ENCODE measurements around the gene VWA3A. TPM values are rescaled to one million over a fixed set of nuclear protein-coding genes. Genes with fewer than 3 reads are reported as not detected.

Gene VWA3A
- total RNA-seq, 2 experiments from 2014 or later, result not detected

DNA sequence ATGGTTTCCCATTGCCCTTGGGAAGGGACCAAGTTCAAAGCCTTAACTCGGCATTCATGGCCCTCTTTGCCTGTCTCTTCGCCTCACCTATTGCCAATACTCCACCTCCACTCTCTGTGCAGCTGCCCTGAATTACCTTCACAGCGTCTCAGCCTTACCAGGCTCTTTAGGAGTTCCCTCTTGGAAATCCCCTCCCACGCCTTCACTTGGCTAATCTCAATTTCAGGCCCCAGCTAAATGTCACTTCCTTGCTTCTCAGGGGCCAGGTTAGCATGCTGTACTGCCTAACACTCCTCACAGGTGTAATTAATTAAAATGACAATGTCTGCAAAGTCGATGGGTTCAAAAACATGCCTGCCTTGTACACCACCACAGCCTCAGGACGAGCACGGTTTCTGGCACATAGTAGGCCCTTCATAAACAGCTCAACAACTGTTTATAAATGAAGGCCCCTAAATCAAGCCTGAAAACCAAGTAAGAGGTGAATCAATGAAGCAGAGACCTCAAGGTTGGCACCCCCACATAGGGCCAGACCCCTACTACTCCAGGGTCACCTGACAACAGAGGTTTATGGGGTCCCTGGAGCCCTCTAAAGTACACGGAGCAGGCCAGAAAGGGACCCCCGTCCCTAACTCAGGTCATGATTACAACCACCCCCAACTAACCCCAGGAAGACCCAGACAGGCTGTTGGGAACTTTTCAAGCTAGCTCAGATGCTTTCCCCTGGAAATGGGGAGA is 102.5 kb downstream of the VWA3A start:
- H2AFZ ChIP-seq (ENCODE audit: low read length), result no peak overlapping the region
- H3K79me2 ChIP-seq (ENCODE audit: insufficient read depth, low read depth, low read length), result no peaks in the 10 kb centered on the region
- H3K4me2 ChIP-seq (ENCODE audit: low read length), result peak overlapping the region; percentile 92
- no peaks in the 10 kb centered on the region for H3K9me3 ChIP-seq (ENCODE audit: low read length)
- no TSS peak for BruUV-seq (replicated peaks)
- POLR2A ChIA-PET, result interaction anchor here (1.5 kb wide), 1 partner anchor 13 kb away, joined by 5 read pairs; no protein-coding TSS in a partner anchor
- H3K36me3 ChIP-seq (ENCODE audit: insufficient read depth, low read length), result no peaks in the 10 kb centered on the region
- DNase-seq (ENCODE audit: low spot score), result no peak
- H4K20me1 ChIP-seq (ENCODE audit: insufficient read depth, low read length), result no peaks in the 10 kb centered on the region
- CTCF ChIA-PET (ENCODE audit: unreplicated experiment), result no interaction called here
- H3K4me3 ChIP-seq (ENCODE audit: low read depth, low read length, poor library complexity, severe bottlenecking), result peak overlapping the region; percentile 76
- intact Hi-C loops (cut with micrococcal nuclease; ENCODE audit: unreplicated experiment), result loop anchor here (1.0 to 5.0 kb wide), 2 partner anchors 11 to 177 kb away; partner anchors contain the start of genes CDR2 and EEF2K
- H3K27ac ChIP-seq (ENCODE audit: low read depth, low read length, poor library complexity, severe bottlenecking), result peak overlapping the region; percentile 42
- H3K9me2 ChIP-seq (ENCODE audit: insufficient read depth, low read length), result no peaks in the 10 kb centered on the region
- TF ChIP-seq, protein P1, sequence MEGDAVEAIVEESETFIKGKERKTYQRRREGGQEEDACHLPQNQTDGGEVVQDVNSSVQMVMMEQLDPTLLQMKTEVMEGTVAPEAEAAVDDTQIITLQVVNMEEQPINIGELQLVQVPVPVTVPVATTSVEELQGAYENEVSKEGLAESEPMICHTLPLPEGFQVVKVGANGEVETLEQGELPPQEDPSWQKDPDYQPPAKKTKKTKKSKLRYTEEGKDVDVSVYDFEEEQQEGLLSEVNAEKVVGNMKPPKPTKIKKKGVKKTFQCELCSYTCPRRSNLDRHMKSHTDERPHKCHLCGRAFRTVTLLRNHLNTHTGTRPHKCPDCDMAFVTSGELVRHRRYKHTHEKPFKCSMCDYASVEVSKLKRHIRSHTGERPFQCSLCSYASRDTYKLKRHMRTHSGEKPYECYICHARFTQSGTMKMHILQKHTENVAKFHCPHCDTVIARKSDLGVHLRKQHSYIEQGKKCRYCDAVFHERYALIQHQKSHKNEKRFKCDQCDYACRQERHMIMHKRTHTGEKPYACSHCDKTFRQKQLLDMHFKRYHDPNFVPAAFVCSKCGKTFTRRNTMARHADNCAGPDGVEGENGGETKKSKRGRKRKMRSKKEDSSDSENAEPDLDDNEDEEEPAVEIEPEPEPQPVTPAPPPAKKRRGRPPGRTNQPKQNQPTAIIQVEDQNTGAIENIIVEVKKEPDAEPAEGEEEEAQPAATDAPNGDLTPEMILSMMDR (conservative IDR thresholded peaks at IDR 0.05; ENCODE audit: low read length), result no peak
- no peak for TF ChIP-seq EZH2phosphoT487 (IDR thresholded peaks at IDR 0.05; ENCODE audit: borderline replicate concordance, low read depth, low read length)
- H3K4me1 ChIP-seq (ENCODE audit: insufficient read depth, low read length, poor library complexity, severe bottlenecking), result peaks cover 36% of the 10 kb centered on the region

GRCh38 chr16:22195445-22195694 is 103.0 kb downstream of the VWA3A start:
- H3K4me3 ChIP-seq (ENCODE audit: low read depth, low read length, poor library complexity, severe bottlenecking), result peak overlapping the region; percentile 76
- TF ChIP-seq, protein P1 (conservative IDR thresholded peaks at IDR 0.05; ENCODE audit: low read length), result no peak
- no peak for TF ChIP-seq EZH2phosphoT487 (IDR thresholded peaks at IDR 0.05; ENCODE audit: borderline replicate concordance, low read depth, low read length)
- H3K9me3 ChIP-seq (ENCODE audit: low read length), result no peaks in the 10 kb centered on the region
- BruUV-seq (replicated peaks), result no TSS peak
- no peaks in the 10 kb centered on the region for H3K36me3 ChIP-seq (ENCODE audit: insufficient read depth, low read length)
- ChIA-PET CTCF (ENCODE audit: unreplicated experiment) (no interaction called here), POLR2A (interaction anchor here (1.5 kb wide), 1 partner anchor 13 kb away, joined by 5 read pairs; no protein-coding TSS in a partner anchor)
- no peak overlapping the region for H2AFZ ChIP-seq (ENCODE audit: low read length)
- intact Hi-C loops (cut with micrococcal nuclease; ENCODE audit: unreplicated experiment), result loop anchor here (1.0 kb wide), 1 partner anchor 11 kb away; the partner anchor contains the start of gene EEF2K
- no peaks in the 10 kb centered on the region for H3K9me2 ChIP-seq (ENCODE audit: insufficient read depth, low read length)
- peak overlapping the region; percentile 42 for H3K27ac ChIP-seq (ENCODE audit: low read depth, low read length, poor library complexity, severe bottlenecking)
- H3K79me2 ChIP-seq (ENCODE audit: insufficient read depth, low read depth, low read length), result no peaks in the 10 kb centered on the region
- DNase-seq (ENCODE audit: low spot score), result no peak
- peak overlapping the region; percentile 92 for H3K4me2 ChIP-seq (ENCODE audit: low read length)
- no peaks in the 10 kb centered on the region for H4K20me1 ChIP-seq (ENCODE audit: insufficient read depth, low read length)
- H3K4me1 ChIP-seq (ENCODE audit: insufficient read depth, low read length, poor library complexity, severe bottlenecking), result peaks cover 40% of the 10 kb centered on the region
